NB4 (cell line): ENCODE data around the gene CUL1.
"Not testable (repeated sequence)": the region's sequence is repeated elsewhere in the genome, so short reads cannot be mapped to it uniquely, and the experiment has no call there.

Experiments used
- POLR2A ChIP-seq: IDR thresholded peaks from 2 replicates; pipeline ENCODE4 v1.6.1; 2011; ENCODE audit warnings: mild to moderate bottlenecking; ENCODE audit not compliant: insufficient read length; ENCODE audit errors: extremely low read depth
- TF ChIP-seq, protein P1 (sequence below): IDR thresholded peaks from one replicate; pipeline ENCODE4 v1.5.1; 2012; ENCODE audit warnings: low read depth, low read length

GRCh38 chr7:148703671-148703962 is 4.9 kb downstream of the CUL1 start:
- not testable (repeated sequence) for TF ChIP-seq POLR2A
- TF ChIP-seq, protein P1, sequence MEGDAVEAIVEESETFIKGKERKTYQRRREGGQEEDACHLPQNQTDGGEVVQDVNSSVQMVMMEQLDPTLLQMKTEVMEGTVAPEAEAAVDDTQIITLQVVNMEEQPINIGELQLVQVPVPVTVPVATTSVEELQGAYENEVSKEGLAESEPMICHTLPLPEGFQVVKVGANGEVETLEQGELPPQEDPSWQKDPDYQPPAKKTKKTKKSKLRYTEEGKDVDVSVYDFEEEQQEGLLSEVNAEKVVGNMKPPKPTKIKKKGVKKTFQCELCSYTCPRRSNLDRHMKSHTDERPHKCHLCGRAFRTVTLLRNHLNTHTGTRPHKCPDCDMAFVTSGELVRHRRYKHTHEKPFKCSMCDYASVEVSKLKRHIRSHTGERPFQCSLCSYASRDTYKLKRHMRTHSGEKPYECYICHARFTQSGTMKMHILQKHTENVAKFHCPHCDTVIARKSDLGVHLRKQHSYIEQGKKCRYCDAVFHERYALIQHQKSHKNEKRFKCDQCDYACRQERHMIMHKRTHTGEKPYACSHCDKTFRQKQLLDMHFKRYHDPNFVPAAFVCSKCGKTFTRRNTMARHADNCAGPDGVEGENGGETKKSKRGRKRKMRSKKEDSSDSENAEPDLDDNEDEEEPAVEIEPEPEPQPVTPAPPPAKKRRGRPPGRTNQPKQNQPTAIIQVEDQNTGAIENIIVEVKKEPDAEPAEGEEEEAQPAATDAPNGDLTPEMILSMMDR: not testable (repeated sequence)
